ENCODE results near the gene EPHB4. TPM values are rescaled to one million over a fixed set of nuclear protein-coding genes. Genes with fewer than 3 reads are reported as not detected.

Gene EPHB4
- total and polyA plus RNA-seq, 2 donors (not counting 3 experiments of a cell fraction or from before 2014, with no cell fraction given) = 193 to 274 TPM

DNA sequence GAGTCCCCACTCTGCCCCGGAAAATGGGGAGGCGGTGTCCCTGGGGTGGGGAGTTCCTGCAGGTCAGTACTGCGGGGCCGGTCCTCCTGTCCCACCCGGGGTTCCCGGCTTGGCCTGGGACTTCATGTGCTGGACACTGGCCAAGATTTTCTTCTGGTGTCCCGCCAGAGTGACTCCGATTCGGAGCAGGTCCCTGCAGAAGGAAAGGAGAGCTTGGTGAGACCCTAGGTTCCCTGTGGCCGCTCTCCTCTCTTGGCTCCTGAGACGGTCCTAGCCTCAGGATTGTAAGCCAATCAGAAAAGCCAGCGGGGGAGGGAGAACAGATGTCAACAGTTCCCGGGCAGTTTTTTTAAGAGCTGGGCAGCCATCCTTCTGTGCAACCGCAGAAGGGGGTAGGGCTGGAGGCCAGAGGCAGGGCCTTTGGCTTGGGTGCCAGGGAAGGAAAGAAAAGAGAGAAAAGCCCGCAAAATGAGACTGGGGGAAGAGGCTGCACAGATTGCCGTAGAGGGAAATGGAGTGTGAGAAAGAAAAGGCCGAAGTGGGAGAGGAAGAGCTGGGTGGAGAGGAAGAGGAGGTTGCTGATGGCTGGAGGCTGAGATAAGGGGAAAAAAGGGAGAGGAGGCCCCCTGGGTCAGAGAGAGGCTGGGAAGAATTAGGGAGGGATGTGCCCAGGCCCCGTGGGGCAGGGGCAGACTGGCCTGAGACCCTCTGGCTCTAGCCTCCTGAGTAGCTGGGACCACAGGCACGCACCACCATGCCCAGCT, 23.7 kb downstream of the EPHB4 start:
- H3K79me2 ChIP-seq (ENCODE audit: control insufficient read depth, insufficient read depth, low read length) = peaks cover 4% of the 10 kb centered on the region
- ChIA-PET POLR2A (interaction anchor here (0.6 to 0.7 kb wide), 3 partner anchors 22 to 71 kb away, joined by 3 read pairs; partner anchors contain the start of gene SRRT), CTCF (interaction anchor here (0.6 to 9.8 kb wide), 5 partner anchors 9 to 98 kb away, joined by 4 to 214 read pairs (median 8); partner anchors contain the start of genes EPHB4 and SLC12A9)
- H3K9me1 ChIP-seq (replicated peaks; ENCODE audit: control insufficient read depth, extremely low read depth, insufficient read depth, low read length) = no peaks in the 10 kb centered on the region
- BruUV-seq (replicated peaks) = no TSS peak
- no peaks in the 10 kb centered on the region for H3K9me3 ChIP-seq (replicated peaks; ENCODE audit: control insufficient read depth, insufficient read depth, low read length)
- no peak overlapping the region for H2AFZ ChIP-seq (ENCODE audit: low read depth, low read length)
- H3K4me2 ChIP-seq (ENCODE audit: insufficient read depth, low read length) = no peak overlapping the region
- no peak overlapping the region for H3K9ac ChIP-seq (replicated peaks; ENCODE audit: extremely low read depth, insufficient read depth, low read length)
- peaks cover 34 to 53% of the 10 kb centered on the region in 2 experiments for H3K36me3 ChIP-seq (ENCODE audit: control insufficient read depth in 2 of 2, extremely low read depth in 1 of 2, insufficient read depth in 2 of 2, low read length in 2 of 2)
- intact Hi-C loops (cut with micrococcal nuclease) = loop anchor here (1.0 to 5.0 kb wide), 2 partner anchors 24 to 64 kb away; partner anchors contain the start of genes EPHB4 and TRIP6
- dilution Hi-C loops (cut with MboI; ENCODE audit: extremely low pct_ligation_motif_present, low sequenced_read_pairs) = no loop called here
- no peak for TF ChIP-seq MYC (IDR thresholded peaks at IDR 0.05; ENCODE audit: low read depth, low read length)
- TF ChIP-seq, protein P1, sequence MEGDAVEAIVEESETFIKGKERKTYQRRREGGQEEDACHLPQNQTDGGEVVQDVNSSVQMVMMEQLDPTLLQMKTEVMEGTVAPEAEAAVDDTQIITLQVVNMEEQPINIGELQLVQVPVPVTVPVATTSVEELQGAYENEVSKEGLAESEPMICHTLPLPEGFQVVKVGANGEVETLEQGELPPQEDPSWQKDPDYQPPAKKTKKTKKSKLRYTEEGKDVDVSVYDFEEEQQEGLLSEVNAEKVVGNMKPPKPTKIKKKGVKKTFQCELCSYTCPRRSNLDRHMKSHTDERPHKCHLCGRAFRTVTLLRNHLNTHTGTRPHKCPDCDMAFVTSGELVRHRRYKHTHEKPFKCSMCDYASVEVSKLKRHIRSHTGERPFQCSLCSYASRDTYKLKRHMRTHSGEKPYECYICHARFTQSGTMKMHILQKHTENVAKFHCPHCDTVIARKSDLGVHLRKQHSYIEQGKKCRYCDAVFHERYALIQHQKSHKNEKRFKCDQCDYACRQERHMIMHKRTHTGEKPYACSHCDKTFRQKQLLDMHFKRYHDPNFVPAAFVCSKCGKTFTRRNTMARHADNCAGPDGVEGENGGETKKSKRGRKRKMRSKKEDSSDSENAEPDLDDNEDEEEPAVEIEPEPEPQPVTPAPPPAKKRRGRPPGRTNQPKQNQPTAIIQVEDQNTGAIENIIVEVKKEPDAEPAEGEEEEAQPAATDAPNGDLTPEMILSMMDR (IDR thresholded peaks at IDR 0.05; ENCODE audit: extremely low read depth in 1 of 2, insufficient read depth in 1 of 2, low read depth in 1 of 2, low read length in 2 of 2) = no peak
- TF ChIP-seq FOS (IDR thresholded peaks at IDR 0.05; ENCODE audit: borderline replicate concordance, insufficient read depth, low read length) = no peak
- TF ChIP-seq JUN (IDR thresholded peaks at IDR 0.05; ENCODE audit: borderline replicate concordance, insufficient read depth, insufficient read length, low read depth) = no peak
- TF ChIP-seq POLR2AphosphoS5 (IDR thresholded peaks at IDR 0.05; ENCODE audit: insufficient read depth, low read depth, low read length) = no peak
- TF ChIP-seq EZH2 (IDR thresholded peaks at IDR 0.05; ENCODE audit: borderline replicate concordance, low read depth, low read length, severe bottlenecking) = no peak
- no peak for TF ChIP-seq GATA2 (IDR thresholded peaks at IDR 0.05; ENCODE audit: insufficient read depth, insufficient read length, low read depth, low read length)
- TF ChIP-seq, protein P2, sequence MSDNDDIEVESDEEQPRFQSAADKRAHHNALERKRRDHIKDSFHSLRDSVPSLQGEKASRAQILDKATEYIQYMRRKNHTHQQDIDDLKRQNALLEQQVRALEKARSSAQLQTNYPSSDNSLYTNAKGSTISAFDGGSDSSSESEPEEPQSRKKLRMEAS (IDR thresholded peaks at IDR 0.05; ENCODE audit: insufficient read depth, insufficient read length) = no peak
- TF ChIP-seq POLR2A (IDR thresholded peaks at IDR 0.05; ENCODE audit: low read depth, low read length) = no peak
- H3K4me1 ChIP-seq (ENCODE audit: control insufficient read depth, extremely low read depth, insufficient read depth, low read length) = peaks cover 44% of the 10 kb centered on the region
- peak; percentile 85 for FAIRE-seq
- H3K4me3 ChIP-seq (replicated peaks in 1 of 3; ENCODE audit: insufficient read depth in 1 of 3, low read depth in 1 of 3, low read length in 3 of 3) = no peak overlapping the region
- no peak overlapping the region for H3K27ac ChIP-seq (ENCODE audit: insufficient read depth, low read depth, low read length)
- H3K27me3 ChIP-seq (ENCODE audit: control insufficient read depth in 2 of 2, insufficient read depth in 2 of 2, low read length in 2 of 2) = no peaks in the 10 kb centered on the region
- DNase-seq (ENCODE audit: low read depth, low spot score) = peak; percentile 65
- H4K20me1 ChIP-seq (replicated peaks; ENCODE audit: control insufficient read depth, extremely low read depth, insufficient read depth, low read length) = peaks cover 6% of the 10 kb centered on the region

All from endothelial cell of umbilical vein (primary cell).